Measurements from ENCODE around the gene MARS1.

GRCh38 chr12:57470970-57471656 is 16.8 kb upstream of the MARS1 start:
- TF ChIP-seq CTCF (conservative IDR thresholded peaks at IDR 0.05; ENCODE audit: low read depth, low read length) (no peak), EZH2 (IDR thresholded peaks at IDR 0.05; ENCODE audit: low read length, unreplicated experiment) (no peak), EZH2phosphoT487 (IDR thresholded peaks at IDR 0.05; ENCODE audit: borderline replicate concordance, low read length) (no peak)
